ENCODE measurements around the gene HIPK2.
A peak's percentile ranks its signal among the peaks of the same experiment; 100 is the strongest.

The HIPK2 gene

DNA sequence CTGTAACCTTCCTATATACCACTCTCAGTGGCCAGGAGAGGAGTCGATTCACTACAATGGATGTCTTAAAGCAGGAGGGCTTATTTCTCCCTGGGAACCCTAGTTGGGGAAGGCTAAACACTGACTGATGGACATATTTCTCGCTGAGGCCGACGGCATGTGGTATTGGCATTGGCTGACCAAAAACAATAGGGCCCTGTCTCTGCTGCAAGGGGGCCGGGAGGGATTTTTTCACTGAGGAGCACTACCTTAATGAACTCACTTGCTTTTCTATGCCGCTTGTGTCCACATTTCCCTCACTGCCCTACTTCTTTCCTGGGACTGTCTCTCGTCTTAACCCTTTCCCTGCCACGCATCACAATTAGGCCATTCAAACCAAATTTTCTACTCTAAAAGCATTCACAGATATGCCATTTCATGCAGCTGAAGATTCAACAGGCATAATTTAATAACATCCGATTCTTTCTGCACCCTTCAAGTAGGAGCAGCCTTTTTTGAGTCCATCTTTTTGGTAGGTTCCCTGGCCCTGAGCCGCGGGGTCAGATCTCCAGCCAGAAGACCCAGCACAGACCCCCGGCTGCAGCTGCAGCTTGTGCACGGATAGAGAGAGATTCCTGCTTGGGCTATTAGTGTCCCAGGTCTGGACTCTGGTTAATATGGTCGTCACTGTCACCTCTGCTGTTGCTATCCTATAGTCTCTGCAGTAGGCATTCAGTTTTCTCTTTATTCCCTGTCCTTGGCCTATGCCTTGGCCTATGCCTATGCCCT is 118.7 kb downstream of the HIPK2 start:
- DNase-seq (ENCODE audit: insufficient read length, low spot score) (no peak), FAIRE-seq (no peak)

DNA sequence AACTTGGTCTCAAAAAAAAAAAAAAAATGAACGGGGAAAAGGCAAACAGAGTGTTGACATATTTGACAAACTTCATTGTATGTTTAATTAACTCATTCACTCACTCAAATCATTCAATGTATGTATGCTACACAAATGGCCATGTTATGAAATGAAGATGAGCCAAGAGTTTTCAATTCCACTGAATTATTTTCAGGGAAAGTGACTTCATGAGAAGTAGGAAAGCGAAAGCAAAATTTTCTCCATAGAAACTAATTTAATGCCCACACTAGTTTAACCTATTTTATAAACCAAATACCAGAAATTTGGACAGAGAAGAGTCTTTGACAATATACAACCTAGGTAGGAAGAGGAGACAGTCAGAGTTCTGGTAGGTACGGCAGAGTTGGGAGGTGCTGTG is 119.5 kb downstream of the HIPK2 start:
- DNase-seq (ENCODE audit: insufficient read length, low spot score): no peak
- FAIRE-seq: no peak

DNA sequence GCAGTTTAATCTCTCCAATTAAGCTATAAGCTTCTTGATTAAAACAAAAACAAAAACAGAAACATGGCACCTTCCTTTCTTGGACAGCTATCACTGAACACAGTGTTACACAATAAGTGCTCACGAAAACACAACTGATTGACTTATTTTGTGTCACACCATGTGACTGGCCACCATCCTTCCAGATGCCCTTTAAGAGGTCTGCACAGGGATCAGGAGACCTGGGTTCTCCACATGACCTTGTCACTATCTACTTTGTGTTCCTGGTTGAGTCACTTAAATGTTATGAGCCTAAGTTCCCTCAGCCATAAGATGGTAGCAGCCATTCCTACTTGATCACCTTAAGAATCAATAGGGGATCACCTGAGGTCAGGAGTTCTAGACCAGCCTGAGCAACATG is 120.1 kb downstream of the HIPK2 start:
- DNase-seq (ENCODE audit: insufficient read length, low spot score): no peak
- FAIRE-seq: no peak

DNA sequence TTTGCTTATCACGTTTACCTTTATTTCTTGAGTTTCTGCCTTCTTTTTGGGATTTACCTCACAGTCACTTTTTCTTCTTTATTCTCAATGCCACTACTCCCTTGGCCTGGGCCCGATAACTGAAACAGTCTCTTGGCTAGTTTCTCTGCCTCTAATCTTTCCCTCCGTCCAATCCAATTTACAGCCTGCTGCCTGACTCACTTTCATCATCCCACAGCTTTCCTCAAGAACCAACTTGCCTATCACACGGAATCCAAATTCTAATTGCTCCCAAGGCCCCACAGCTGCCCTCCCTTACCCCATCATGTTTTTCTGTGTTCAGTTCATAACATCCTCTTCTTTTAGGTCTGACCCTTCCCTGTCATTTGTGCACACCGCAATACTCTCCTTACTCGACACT is 121.4 kb downstream of the HIPK2 start:
- DNase-seq (ENCODE audit: insufficient read length, low spot score) (no peak), FAIRE-seq (no peak)

DNA sequence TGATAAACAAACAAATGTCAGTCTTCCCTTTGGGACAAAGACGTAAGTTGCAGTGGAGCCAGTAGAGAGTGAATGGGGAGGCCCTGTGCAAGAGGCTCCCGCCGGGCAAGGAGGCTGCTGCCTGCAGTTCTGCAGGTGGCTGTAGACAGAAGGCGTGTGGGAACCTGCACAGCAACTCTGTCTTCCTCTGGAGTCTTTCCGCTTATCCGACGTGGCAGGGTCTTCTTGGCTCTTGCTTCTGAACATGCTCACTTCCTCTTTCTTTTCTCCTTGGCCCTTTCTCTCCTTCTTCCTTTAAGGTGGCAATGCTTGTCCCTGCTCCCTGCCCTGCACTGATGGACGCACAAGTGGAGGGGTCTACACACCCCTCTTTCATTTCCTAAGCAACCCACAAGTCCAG is 122.5 kb downstream of the HIPK2 start:
- FAIRE-seq (no peak), DNase-seq (ENCODE audit: insufficient read length, low spot score) (no peak)

DNA sequence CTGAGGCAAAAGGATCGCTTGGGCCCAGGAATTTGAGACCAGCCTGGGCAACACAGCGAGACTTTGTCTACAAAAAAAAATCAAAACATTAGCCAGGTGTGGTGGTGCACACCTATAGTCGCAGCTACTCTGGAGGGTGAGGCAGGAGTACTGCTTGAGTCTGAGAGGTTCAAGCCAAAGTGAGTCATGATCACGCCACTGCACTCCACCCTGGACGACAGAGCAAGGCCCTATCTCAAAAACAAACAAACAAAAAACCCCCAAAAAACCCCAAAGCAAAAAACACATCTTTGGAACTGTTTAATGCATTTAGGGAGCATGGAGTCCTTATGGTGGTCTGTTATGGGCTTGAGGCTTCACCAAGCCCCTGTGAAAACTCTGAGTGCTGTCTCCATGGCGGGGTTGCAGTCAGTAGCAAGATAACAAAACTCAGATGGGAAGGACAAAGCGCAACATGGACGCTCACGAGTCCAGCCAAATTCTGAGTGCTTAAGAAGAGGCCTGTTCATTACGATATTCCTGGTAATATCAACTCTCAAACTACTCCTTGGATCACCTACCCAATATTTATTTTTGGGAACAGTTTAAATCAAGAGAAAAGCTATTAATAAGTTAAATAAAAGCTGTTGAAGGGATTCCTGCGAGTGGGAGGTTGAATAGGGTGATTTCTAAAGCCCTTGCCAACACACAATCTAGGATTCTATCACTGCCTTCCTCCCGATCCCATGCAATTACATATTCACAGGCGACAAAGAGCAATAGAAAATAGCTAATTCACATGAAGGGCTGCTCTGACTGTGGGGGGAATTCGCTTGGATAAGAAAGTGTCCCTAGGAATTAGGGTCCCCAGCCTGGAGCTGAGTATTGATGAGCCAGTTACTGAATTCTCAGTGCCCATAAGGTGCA is 123.3 kb downstream of the HIPK2 start:
- FAIRE-seq: no peak
- DNase-seq (ENCODE audit: insufficient read length, low spot score): no peak

DNA sequence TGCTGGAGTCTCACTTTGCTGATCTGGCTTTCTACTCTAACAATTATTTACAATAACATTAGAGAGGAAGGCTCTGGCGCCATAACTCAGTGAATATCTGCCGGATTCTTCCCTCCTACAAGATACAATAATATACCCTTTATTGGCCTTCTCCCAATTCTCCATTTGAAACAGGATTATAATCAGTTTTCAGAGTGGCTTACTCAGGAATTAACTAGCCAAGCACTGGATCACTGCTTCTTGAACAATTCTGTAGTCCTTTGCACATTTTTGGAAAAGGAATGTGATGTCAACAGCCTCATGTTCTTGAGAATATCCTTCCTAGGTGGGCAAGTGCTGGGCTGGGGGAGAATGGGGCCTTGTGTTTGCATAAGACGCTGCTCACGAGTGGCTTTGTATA is 125.9 kb downstream of the HIPK2 start:
- DNase-seq (ENCODE audit: insufficient read length, low spot score) (no peak), FAIRE-seq (no peak)

DNA sequence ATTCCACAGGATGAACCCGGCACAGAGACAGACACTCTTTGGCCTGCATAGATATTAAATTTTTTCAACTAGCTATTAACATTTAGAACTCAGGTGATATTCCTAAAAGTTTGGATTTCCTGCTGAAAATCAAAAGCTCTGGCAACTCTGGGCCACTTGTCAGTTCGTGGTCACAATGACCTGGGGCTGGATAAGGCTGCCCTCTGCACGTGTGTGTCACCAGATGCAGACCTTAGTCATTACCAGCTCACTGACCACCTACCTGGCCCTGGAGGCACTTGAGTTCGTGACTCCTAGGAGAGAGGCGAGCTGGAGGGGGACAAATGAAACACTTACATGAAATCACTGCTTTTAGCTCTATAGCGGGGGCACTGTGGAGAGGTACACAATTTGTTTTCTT is 126.5 kb downstream of the HIPK2 start:
- FAIRE-seq: no peak
- DNase-seq (ENCODE audit: insufficient read length, low spot score): no peak

DNA sequence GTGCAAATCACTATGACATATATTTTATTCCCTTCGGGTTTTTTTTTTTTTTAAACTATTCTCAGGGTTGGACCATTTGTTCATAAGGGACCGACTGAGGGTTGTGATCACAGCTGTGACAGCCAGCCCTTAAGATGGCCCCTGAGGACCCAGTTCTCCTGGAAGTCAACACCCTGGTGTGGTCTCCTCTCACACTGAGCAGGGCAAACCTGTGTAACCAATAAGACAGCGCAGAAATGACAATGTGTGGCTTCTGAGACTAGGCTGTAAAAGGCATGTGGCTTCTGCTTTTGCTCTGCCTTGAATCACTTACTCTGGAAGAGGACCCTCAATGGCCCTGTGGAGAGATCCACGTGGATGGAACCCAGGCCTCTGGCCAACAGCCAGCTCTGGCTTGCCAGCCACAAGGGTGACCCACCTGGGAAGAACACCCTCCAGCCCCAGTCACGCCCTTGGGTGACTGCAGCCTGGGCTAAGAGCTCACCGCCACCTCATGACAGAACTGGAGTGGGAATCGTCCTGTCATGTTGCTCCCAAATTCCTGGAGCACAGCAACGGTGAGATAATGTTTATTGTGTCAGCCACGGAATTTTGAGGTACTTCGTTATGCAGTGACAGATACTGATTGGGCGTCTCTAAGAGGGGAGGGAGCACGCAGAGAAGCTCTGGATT is 127.2 kb downstream of the HIPK2 start:
- DNase-seq (ENCODE audit: insufficient read length, low spot score): no peak
- no peak for FAIRE-seq

DNA sequence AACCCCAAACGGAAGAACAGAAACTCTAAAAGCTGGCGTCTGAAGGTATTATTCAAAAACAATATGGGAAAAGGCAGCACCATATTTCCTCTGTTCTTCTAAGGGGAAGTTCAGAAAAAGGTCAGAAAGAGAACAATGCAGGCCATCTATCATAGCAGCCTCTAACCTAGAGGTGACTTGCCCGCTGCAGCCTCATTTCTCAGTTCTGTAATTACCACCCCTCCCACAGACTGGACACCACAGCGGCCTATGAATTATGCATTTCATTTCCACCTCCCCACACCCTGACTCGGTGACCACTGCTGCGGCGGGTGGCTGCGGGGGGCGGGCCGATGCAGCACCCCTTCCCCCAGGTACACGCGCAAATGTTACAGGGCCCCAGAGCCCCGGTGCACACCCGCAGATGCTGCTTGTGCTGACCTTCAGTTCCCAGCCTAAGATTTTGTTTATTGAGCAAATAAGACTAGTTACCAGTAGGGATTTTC is 128.8 kb downstream of the HIPK2 start:
- FAIRE-seq (no peak), DNase-seq (ENCODE audit: insufficient read length, low spot score) (no peak)

DNA sequence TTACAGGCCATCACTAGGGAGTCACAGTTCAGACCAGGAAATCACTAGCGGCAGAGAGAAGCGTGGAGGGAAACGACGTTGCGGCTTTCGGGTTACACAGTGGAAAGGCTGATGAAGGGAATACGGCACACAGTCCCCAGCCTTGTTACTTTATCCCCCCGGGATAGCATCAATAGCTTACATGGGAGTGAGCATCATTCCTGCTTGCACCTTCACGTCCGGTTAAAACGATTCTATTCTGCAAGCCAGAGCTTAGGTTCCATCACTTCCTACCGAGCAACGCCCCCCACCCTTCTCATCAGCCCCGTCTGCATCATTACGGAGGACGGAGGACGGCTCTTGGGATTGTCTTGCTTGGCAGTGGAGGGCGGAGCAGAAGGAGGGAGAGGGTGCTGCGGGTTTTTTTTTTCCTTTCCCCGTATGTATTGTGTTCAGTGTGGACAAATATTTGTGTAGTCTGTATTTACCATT is 129.4 kb downstream of the HIPK2 start:
- DNase-seq (ENCODE audit: insufficient read length, low spot score) (no peak), FAIRE-seq (no peak)

DNA sequence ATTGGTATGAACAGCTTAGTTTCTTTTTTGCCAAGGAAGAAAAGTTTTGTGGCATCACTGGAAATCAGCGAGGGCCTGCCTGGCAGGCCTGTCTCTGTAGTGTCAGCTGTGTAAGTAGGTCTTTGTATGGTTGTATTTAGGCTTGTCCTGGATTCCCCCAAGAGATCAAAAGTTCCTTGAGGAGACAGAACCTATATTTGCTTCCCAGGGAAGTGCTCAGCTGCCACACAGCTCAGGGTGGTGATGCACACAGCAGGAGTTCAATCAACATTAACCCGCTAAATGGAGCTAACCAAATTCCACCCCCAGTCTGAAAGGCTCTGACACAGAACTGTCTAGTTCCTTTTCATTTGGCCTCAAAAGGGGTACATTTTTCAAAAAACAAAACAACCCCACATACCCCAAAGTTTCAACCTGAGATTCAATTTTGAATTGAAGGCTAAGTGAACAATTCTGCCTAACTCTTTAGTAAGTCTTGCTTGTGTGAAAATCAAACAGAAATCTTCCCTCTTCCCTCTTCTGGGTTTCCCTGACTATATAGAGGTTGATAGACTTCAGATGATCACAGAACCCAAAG is 129.9 kb downstream of the HIPK2 start:
- no peak for DNase-seq (ENCODE audit: insufficient read length, low spot score)
- FAIRE-seq: no peak

DNA sequence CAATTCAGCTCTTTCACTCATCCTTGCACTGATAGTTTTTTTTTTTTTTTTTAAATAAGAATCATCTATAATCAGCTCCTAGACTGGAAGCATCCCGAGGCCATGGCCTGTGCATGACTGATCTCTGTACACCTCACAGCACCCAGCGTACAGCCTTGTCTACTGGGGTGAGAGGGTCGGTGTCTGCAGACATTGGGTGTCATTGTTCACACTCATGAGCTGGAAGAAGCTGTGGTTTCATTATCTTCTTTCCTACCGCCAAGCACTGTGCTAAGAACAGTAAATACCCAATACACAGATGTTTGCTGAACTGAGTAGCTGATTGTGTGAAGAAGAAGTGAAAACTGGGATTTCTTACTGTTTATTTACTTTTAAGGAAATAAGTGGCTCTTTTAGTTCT is 130.7 kb downstream of the HIPK2 start:
- DNase-seq (ENCODE audit: insufficient read length, low spot score) (no peak), FAIRE-seq (no peak)

DNA sequence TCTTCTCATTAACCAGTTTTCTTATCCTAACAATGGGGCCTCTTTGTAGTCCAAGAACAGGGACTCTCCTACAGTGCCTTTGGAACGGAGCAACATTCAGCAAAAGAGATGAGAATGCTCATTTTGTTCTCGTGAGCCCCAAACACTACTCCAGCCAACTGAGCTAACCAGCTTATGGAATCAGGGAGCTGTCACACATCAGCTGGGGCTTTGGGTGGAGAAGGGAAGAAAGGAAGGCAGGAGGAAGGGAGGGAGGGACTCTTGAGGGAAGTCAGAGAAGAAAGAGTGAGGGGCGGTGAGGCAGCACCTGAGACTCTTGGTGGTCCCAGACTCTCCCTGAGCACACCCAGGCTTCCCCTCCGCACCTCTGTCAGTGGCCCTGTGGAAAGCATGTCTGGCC is 131.2 kb downstream of the HIPK2 start:
- DNase-seq (ENCODE audit: insufficient read length, low spot score) (no peak), FAIRE-seq (no peak)

DNA sequence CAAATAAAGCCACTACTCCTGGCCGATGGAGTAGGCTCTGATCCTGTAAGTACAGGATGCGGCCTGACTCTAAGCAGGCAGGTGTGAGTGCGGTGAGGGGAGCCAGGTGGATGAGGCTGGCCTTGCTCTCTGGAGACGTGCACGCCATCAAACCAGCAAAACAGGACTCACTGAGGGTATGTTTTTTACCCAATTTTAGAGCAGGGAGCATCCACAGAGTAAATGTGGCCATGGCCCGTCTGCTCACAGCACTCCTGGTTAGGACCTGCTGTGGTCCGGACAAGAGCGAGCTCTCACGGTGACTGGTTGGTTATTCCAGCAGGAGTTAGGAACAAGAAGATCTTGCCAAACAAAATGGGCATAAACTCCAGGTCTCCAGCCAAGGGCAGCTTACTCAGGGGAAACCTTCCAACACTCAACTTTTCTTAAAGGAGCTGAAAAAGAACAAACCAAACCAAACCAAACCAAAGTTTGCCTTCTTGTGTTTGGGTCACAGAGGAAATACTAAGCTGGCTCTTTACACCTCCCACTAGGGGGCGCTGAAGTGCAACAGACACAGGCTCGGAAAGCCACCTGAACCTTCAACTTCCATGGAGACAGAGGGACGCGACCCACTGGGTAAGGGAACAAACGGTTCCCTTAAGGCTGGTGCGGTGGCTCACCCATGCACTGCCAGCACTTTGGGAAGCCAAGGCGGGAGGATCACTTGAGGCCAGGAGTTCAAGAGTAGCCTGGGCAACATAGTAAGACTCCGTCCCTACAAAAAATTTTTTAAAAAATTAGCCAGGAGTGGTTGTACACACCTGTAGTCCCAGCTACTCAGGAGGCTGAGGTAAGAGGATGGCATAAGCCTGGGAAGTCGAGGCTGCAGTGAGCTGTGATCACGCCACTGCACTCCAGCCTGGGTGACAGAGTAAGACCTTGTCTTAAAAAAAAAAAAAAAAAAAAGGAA is 131.9 kb downstream of the HIPK2 start:
- peak; percentile 73 for DNase-seq (ENCODE audit: insufficient read length, low spot score)
- no peak for FAIRE-seq

DNA sequence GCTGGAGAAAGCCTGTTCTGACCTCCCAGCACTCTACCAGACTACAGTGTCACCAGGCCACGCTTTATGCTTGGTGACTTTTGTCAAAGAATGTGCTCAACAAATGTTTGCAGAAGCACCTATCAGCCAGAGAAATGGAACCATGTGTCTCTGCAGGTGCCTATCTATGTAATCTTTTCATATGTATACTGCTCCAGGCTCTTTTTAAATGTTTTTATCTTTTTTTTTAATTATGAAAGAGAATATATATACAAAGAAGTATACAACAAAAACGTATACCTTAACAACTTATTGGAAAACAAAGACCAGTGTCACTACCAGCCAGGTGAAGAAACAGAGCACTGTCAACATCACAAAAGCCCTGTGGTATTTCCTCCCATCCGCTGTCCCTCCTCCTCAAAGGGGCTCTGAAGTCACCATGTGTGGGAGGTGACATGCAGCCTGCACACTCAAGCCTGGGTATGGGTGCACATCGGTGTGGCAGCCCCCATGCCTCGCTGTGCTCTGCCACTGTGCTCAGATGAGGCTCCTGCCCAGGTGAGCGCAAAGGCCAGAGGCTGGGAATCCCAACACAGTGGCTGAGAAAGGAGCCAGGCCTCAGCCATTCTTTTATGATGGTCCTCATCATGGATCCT is 133.7 kb downstream of the HIPK2 start:
- FAIRE-seq: no peak
- no peak for DNase-seq (ENCODE audit: insufficient read length, low spot score)

DNA sequence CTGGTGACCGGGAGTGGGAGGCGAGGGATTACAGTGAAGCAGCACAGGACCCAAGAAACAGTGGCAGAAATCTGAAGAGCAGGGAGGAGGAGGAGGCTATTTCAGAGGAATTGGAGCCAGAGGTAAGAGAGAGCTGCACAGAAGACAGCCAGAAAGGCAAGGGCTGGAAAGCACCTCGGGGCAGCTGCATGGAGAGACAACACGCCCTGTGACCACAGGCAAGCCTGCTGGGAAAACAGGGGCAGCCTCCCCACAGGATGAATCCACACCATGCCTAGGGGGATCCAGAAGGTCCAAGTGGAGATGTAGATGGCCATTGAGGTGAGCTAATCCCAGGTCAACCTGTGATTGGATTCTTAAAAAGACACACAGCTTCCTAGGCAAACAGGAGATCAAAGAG is 135.5 kb downstream of the HIPK2 start:
- FAIRE-seq (no peak), DNase-seq (ENCODE audit: insufficient read length, low spot score) (no peak)

DNA sequence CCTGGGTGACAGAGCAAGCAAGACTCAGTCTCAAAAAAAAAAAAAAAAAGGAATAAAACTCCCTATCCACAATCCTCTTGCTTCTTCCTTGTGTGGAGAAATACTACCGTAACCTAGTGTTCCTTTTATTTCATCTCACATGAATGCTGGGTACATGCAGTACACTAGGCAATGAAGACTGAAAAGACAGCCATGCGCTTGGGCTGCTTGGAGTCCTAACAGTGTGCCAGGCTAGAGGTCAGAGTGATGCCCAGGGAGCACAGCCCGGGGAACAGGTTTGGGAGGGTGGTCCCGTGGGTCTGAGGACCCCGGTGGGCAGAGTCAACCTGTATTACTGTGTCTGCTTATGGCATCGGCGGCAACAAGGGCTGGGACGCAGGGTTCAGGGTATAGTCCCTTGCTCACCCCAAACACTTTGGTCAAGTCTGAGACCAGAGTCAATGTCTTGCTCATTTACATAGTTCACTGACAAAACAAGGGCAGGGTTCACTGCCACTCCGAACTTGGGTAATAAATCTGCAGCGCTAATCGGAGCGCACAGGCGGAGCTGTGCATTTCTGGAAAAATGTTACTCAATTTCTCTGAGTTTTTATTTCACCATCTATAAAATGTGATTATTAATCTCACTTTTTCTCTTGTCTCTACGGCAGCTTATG is 136.3 kb downstream of the HIPK2 start:
- DNase-seq (ENCODE audit: insufficient read length, low spot score) (no peak), FAIRE-seq (no peak)

DNA sequence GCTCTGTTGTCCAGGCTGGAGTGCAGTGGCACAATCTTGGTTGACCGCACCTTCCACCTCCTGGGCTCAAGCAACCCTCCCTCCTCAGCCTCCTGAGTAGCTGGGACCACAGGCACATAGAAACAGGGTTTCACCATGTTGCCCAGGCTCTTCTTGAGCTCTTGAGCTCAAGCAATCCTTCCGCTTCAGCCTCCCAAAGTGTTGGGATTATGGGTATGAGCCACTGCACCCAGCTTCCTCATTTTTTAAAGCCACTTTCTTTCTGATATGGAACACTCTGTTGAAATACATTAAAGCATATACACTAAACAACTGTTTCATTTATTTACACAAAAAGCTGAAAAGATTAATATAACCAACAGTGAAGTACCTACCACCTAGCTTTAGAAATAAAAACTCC is 137.1 kb downstream of the HIPK2 start:
- DNase-seq (ENCODE audit: insufficient read length, low spot score) (no peak), FAIRE-seq (no peak)

Measured in HTR-8/SVneo (cell line).